ENCODE results near the gene LSG1.
"Not testable (repeated sequence)": the region's sequence is repeated elsewhere in the genome, so short reads cannot be mapped to it uniquely, and the experiment has no call there.

Gene LSG1

GRCh38 chr3:194615226-194615625 lies 56.8 kb downstream of the LSG1 start:
- DNase-seq, result no peak

- DNase-seq, result no peak
Measured at GRCh38 chr3:194612221-194612620, 59.8 kb downstream of the LSG1 start.

DNA sequence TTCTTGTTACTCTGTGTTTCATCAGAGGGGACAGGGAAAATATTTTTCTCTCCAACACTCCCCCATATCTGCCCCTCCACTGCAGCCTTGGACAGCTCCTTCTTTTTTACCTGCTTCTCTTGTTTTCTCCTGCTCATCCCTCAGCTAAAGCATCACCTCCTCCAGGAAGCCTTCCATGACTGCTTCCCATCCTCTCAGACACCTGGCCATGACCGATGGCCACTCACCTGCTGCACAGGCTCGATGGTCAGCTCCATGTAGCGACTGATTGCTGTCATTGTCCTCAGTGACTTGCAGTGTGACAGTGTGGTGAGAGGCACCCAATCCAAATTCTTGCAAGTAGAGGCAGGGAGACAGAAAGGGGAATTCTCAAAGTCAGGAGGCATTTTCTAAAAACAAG lies 61.3 kb downstream of the LSG1 start:
- DNase-seq, result no peak

DNA sequence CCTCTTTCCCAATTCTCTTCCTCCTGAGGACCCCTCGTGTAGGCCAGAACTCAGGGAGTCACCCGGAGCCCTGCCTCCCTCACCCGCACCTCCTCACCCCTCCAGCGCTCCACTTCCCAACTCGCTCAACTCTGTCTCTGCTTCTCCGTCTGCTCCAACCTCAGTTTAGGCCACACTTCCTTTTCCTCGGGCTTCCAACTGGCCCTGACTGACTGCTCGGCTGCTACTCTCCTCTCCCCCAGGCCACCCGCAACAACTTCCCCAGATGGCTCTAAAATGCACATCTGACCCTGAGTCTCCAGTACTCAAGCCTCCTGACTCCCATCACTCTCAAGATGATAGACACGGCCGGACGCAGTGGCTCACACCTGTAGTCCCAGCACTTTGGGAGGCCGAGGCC lies 62.4 kb downstream of the LSG1 start:
- DNase-seq, result no peak

- no peak for DNase-seq
Measured at GRCh38 chr3:194608981-194609380, 63.0 kb downstream of the LSG1 start.

DNA sequence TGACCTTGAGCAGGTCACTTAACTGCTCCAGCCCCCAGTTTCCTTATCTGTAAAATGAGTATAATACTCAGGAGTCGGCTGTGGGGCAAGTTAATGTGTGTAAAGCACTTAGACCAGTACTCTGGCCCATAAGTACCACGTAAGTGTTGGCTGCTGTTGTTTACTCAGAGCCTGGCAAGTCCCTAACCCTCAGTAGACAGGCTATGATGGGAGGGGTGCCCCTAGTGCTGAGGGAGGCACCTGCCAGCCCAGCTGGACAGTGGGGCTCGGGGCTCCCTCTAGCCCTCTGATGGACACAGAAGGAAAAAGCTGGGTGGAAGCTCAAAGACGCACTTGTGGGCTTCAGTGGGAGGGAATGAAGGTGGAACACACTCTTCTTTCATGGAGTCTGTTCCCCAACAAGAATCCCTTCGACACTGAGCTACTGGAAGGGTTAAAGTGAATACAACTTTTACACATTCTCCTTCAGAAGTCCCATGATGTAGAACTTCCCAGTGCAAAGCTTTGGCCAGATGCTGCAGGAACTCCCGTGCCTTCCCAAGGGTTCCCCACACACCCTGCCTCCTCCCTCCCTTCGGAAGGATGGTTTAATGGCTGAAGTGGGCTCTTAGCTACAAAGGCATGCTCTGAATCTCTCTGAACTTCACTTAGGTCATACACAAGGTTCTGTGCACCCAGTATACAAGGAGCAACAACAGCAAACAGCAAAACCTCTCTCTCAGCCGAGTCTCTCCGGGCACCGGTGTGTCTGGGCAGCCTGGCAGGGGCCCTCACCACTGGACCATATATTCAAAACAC lies 64.2 kb downstream of the LSG1 start:
- no peak for DNase-seq

- DNase-seq, result no peak
Measured at GRCh38 chr3:194606941-194607340, 65.0 kb downstream of the LSG1 start.

DNA sequence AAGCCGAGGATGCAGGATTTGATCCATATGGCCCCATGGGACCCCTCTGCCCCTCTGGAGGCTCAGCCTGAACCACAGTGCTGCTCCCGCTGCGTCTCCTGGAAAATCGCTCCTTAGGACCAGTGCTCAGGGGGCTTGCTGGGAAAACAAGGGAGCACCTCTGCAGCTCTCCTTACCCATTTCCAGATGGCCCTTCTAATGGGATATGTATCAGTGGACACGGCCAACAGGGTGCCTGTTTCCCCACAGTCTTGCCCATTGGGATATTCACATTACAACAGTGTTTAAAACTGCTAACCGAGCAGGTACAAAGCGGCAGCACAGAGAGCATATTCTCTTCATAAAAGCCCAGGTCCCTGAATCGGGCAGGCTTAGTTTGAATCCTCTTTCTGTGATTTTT lies 65.8 kb downstream of the LSG1 start:
- no peak for DNase-seq

- DNase-seq, result not testable (repeated sequence)
Measured at GRCh38 chr3:194605314-194605713, 66.7 kb downstream of the LSG1 start.

GRCh38 chr3:194604837-194605236 lies 67.2 kb downstream of the LSG1 start:
- DNase-seq, result no peak

GRCh38 chr3:194604126-194604525 lies 67.9 kb downstream of the LSG1 start:
- no peak for DNase-seq

DNA sequence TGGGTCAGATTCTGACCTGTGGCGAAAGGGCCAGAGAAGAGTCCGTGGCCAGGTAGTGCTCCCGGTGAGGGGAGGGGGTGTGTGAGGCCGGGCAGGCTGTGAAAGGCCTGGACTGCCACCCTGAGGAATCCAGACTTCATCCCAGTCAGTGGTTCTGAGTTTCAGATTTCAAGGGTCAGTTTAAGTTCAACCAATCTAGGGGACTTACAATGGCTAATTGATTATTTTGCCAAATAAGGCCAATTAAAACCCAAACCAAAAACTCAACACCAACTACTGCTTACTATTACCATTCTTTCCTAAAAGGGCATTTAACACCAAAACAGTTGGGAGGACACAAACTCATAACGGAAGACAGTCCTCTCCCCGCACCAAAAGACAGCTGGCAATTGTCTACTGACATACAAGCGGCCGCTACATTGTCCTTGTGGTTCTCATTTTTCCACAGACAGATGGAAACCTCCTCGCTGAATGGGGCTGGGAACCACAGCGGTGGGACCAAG lies 69.3 kb downstream of the LSG1 start:
- no peak for DNase-seq

- DNase-seq, result no peak
Measured at GRCh38 chr3:194598771-194599557, 73.0 kb downstream of the LSG1 start.

- DNase-seq, result no peak
Measured at GRCh38 chr3:194596906-194597305, 75.1 kb downstream of the LSG1 start.

DNA sequence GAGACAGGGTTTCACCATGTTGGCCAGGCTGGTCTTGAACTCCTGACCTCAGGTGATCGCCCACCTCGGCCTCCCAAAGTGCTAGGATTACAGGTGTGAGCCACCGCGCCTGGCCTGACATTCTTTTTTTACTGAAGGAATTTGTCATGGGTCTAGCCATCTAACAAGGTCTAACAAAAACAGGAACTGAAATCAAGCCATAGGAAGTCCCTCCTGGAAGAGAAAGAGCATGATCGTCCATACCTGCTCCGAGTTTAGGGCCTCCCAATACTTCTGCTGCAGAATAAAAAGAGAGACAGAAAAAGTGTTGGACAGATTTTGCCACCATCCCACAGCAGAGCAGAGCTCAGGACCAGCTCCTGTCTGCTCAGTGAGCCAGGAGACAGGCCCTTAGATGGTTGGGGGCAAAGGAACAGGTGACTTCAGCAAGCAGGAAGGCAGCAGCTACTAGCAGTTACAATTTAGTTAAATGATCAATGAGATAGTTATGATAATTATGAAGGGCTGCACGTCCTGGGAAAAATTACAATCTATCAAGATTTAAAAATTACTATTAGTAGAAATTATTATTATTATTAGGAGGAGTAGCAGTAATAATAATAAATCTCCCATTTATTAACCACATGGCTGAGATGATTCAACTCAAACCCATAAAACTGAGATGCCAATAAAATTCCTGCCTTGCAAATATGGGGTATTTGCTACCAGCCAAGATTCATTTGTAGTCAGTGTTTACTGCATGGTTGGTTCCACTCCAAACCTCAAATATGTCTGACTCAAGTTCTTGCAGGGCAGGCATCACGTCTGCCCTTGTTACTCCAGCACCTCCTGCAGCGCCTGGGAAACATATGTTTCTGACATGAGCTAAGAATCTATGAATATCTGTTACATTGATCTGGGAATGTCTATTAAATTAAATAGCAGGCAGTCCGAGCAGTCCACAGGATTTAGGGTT lies 78.9 kb downstream of the LSG1 start:
- no peak for DNase-seq
